ENCODE results near the gene CCDC174. TPM values are rescaled to one million over a fixed set of nuclear protein-coding genes. Genes with fewer than 3 reads are reported as not detected.

The CCDC174 gene
- total RNA-seq, 1 donor: 37.3 TPM

Other genes starting within 250 kb of the CCDC174 start
- 53.7 TPM for gene SLC6A6, start 249.2 kb upstream of the CCDC174 start, total RNA-seq
- not detected for gene GRIP2, start 111.4 kb upstream of the CCDC174 start, total RNA-seq
- gene C3orf20, start 23.4 kb downstream of the CCDC174 start, total RNA-seq: 0.21 TPM
- gene FGD5, start 167.2 kb downstream of the CCDC174 start, total RNA-seq: 0.10 TPM